ENCODE measurements around the gene FSCN2. TPM values are rescaled to one million over a fixed set of nuclear protein-coding genes. Genes with fewer than 3 reads are reported as not detected.

Gene FSCN2
- total RNA-seq, 6 donors from 2014 or later, result 2.7 to 37.7 (median 3.9) TPM

DNA sequence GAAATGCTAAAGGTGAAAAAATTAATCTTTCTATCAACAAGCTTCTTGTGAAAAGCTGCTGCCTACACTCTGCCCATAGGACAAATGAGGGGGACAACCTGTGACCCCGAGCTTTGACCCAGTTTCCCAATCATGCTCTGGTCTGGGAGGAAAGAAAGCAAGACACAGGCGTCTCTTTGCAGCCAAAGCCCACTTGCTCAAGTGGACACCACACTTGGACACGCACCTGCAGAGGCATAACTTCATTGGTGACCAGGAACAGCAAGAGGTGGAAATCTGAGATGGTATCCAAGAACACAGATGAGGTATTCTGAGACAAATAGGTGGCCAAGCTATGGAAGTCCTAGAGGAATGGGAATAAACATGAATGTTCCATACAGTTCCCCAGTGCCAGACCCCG lies 39.0 kb downstream of the FSCN2 start:
- TF ChIP-seq POLR2AphosphoS5 (IDR thresholded peaks at IDR 0.05) (no peak), POLR2A (IDR thresholded peaks at IDR 0.05) (no peak), EP300 (IDR thresholded peaks at IDR 0.05) (no peak)
- TF ChIP-seq, protein P1, sequence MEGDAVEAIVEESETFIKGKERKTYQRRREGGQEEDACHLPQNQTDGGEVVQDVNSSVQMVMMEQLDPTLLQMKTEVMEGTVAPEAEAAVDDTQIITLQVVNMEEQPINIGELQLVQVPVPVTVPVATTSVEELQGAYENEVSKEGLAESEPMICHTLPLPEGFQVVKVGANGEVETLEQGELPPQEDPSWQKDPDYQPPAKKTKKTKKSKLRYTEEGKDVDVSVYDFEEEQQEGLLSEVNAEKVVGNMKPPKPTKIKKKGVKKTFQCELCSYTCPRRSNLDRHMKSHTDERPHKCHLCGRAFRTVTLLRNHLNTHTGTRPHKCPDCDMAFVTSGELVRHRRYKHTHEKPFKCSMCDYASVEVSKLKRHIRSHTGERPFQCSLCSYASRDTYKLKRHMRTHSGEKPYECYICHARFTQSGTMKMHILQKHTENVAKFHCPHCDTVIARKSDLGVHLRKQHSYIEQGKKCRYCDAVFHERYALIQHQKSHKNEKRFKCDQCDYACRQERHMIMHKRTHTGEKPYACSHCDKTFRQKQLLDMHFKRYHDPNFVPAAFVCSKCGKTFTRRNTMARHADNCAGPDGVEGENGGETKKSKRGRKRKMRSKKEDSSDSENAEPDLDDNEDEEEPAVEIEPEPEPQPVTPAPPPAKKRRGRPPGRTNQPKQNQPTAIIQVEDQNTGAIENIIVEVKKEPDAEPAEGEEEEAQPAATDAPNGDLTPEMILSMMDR (IDR thresholded peaks at IDR 0.05), result no peak
- peak overlapping the region; percentile 63 to 79 (median 74) for H3K27ac ChIP-seq
- ATAC-seq (ENCODE audit: low FRiP score in 2 of 2) (no peak), DNase-seq (no peak)
- H3K4me3 ChIP-seq, result peak overlapping the region in 1 of 4 donors; percentile 17
- H3K9me3 ChIP-seq, result no peaks in the 10 kb centered on the region
- 44 to 51% methylated on average over 4 of the region's 4 CpGs for WGBS, 2 donors
- peaks cover 21 to 35% (median 27%) of the 10 kb centered on the region in 4 donors for H3K4me1 ChIP-seq
- H3K27me3 ChIP-seq, result no peaks in the 10 kb centered on the region
- peaks cover 37 to 96% (median 84%) of the 10 kb centered on the region in 4 donors for H3K36me3 ChIP-seq

DNA sequence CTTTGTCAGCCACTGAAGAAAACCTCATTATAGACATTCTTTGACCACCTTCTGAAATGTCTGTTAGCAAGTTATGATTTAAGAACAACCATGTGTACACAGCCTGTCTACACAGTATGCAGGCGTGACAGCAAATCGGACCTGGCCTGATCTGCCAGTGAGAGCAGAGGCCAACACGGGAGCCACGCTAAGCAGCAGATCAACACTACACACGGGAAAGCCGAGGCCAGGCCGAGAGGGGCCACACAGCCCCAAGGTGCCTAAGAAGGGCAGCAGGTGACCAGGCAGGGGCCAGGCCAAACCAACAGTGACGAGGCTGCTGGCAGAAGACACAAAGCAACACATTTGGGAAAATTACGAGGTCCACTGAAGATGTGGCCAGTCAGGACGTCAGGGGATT lies 40.2 kb downstream of the FSCN2 start:
- DNase-seq, result no peak
- Histone ChIP-seq H3K27ac (peak overlapping the region in 1 of 4 donors; percentile 76), H3K9me3 (no peaks in the 10 kb centered on the region), H3K36me3 (peaks cover 37 to 93% (median 78%) of the 10 kb centered on the region in 4 donors), H3K4me1 (peaks cover 21 to 35% (median 27%) of the 10 kb centered on the region in 4 donors), H3K27me3 (no peaks in the 10 kb centered on the region), H3K4me3 (no peak overlapping the region)
- no peak for ATAC-seq (ENCODE audit: low FRiP score in 2 of 2)
- WGBS, 2 donors, result 89 to 92% methylated on average over 10 of the region's 10 CpGs
- TF ChIP-seq, protein P1 (IDR thresholded peaks at IDR 0.05), result no peak
- TF ChIP-seq POLR2A (IDR thresholded peaks at IDR 0.05) (no peak), EP300 (IDR thresholded peaks at IDR 0.05) (no peak), POLR2AphosphoS5 (IDR thresholded peaks at IDR 0.05) (no peak)

DNA sequence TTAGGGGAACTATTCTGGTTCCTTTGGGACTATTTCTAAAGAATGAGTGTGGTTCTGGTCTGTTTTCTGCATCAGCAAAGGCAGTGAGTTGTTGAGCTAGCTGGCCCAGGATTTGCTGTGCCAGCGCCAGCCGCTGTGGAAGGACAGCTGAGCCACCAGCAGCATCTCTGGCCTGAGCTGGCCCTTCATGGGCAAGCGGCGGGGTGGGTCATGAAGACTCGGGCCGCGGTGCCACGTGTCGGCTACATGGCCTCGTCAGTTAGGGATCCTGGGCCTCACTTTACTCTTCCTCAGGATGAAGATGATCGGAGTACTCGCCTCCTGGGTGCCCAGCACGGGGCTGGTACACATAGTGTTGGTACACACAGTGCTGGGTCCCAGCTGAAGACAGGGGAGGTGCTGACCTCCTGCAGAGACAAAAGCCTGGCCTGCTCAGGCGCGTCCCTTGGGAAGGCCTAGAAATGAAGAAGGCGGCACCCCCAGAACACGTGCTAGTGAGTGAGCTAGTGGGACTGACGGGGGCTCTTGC lies 41.9 kb downstream of the FSCN2 start:
- Histone ChIP-seq H3K9me3 (no peaks in the 10 kb centered on the region), H3K27me3 (no peaks in the 10 kb centered on the region), H3K4me3 (no peak overlapping the region), H3K36me3 (peaks cover 29 to 90% (median 71%) of the 10 kb centered on the region in 4 donors), H3K27ac (no peak overlapping the region), H3K4me1 (peaks cover 21 to 29% (median 25%) of the 10 kb centered on the region in 4 donors)
- ATAC-seq (ENCODE audit: low FRiP score in 2 of 2) (no peak), DNase-seq (no peak)
- WGBS, 2 donors, result 94 to 98% methylated on average over 7 to 18 of the region's 18 CpGs
- no peak for TF ChIP-seq EP300 (IDR thresholded peaks at IDR 0.05)

DNA sequence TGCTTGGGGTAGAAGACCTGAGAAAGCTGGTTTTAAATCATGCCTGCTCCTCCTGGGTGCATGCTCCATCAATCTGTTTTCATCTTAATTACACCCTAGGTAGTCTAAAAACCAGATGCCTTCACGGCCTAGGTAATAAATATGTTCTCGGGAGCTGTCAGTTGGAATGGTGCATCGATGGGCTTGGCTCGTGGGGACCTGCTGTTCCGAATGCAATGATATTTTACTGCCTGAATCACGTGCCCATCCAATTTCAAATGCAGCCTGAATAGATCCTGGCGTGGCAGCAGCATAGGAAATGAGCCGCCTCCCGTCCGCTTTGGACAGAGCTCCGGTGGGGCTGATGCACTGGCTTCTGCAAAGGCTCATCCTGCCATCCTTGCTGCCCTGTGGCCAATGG lies 42.8 kb downstream of the FSCN2 start:
- Histone ChIP-seq H3K4me3 (no peak overlapping the region), H3K27me3 (no peaks in the 10 kb centered on the region), H3K4me1 (peaks cover 17 to 20% (median 19%) of the 10 kb centered on the region in 4 donors), H3K9me3 (no peaks in the 10 kb centered on the region), H3K36me3 (peaks cover 23 to 88% (median 70%) of the 10 kb centered on the region in 4 donors), H3K27ac (no peak overlapping the region)
- DNase-seq (no peak), ATAC-seq (ENCODE audit: low FRiP score in 2 of 2) (no peak)
- WGBS, 2 donors, result 91 to 92% methylated on average over 11 of the region's 11 CpGs
- no peak for TF ChIP-seq POLR2A (IDR thresholded peaks at IDR 0.05)
- TF ChIP-seq, protein P1 (IDR thresholded peaks at IDR 0.05), result no peak
- TF ChIP-seq POLR2AphosphoS5 (IDR thresholded peaks at IDR 0.05), result no peak
- TF ChIP-seq EP300 (IDR thresholded peaks at IDR 0.05), result no peak

DNA sequence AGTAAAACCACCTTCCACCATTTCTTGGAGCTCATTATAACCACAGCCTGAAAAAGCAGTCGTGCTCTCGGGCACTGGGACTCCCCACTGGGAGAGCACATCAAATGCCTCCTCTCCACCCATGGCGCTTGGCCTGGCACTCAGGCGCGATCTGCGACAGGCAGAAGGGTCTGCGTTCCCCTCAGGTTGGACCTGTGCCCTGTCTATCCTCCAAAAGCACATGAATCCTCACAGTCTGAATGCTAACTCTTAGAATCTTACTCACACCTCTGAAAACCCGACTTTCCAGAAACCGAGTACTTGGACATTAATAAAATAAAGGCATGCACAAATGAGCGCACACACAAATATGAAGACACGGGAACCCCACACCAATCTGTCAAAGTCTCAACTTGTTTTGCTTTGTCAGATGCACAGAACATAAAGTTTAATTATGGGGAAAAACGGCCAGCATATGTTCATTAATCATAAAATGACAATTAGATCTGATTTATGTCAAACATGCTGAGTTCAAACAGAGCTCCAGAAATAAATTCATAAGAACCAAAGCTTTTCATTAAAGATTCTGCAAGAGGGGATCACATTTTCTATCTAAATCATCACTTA lies 44.5 kb downstream of the FSCN2 start:
- Histone ChIP-seq H3K9me3 (no peaks in the 10 kb centered on the region), H3K36me3 (peaks cover 23 to 77% (median 61%) of the 10 kb centered on the region in 4 donors), H3K27ac (no peak overlapping the region), H3K4me3 (no peak overlapping the region), H3K27me3 (no peaks in the 10 kb centered on the region), H3K4me1 (peaks cover 10 to 20% (median 12%) of the 10 kb centered on the region in 4 donors)
- DNase-seq, result no peak
- TF ChIP-seq POLR2A (IDR thresholded peaks at IDR 0.05), result no peak
- no peak for TF ChIP-seq POLR2AphosphoS5 (IDR thresholded peaks at IDR 0.05)
- no peak for TF ChIP-seq EP300 (IDR thresholded peaks at IDR 0.05)
- TF ChIP-seq, protein P1 (IDR thresholded peaks at IDR 0.05), result no peak
- ATAC-seq (ENCODE audit: low FRiP score in 2 of 2), result no peak
- 93 to 96% methylated on average over 12 of the region's 12 CpGs for WGBS, 2 donors
